NOMO-1 treated with DMSO at 0.1 percent for 48 hours (cell line): Measurements from ENCODE around the gene CFAP91.

ENCODE experiments used
- DNase-seq: peaks from one replicate; lab custom pipeline; 2025; ENCODE audit not compliant: unreplicated experiment; lab: John Stamatoyannopoulos, UW

Gene CFAP91

DNA sequence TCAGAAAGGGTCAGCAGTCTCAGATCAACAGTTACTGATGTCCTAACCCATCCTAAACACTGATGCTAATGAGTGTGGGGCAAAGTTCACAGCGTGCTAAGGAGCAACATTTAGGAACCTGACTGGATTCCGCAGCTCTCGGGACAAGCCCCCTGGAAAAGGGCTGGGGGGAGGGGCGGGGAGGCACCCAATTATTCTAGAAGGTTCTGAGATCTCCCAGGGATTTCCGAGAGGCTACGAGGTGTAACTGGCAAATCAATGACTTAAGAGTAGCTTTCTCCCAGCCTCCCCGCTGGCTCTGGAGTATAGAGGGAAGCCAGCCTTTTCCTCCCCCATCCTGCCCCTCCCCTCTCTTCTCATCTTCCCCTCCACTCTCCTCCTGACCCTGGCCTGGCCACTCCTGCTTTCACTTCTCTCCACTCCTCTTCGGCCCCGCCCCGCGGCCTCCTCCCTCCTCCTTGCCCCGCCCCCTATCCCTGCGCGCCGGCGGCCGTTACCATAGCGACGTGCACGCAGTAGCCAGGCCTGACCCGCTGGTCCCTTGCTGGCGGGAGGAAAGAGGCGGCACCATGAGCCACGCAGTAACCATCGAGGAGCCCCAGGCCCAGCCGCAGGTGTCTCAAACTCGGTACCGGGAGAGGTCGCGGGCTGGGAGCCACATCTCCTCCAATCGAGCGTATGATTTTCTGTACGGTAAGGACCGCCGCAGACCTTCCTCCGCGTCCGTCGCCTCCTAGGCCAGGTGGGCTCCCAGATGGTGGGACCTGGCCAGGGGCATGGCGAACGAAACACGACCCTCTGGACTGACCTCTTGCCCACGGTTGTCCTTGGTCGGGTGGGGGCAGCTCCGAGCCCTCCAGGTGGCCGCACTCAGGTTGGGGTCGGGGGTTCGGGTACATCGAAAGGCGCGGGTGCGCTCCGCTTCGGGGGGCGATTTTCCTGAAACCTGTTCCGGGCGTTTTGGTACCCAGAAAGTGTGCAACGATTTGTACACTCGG is at the start of gene CFAP91:
TSS of gene CFAP91 (plus strand) at position 493 of the 998 bp plus-strand sequence. CDS start at position 570, 77 bp downstream.
- peak; percentile 88 for DNase-seq

DNA sequence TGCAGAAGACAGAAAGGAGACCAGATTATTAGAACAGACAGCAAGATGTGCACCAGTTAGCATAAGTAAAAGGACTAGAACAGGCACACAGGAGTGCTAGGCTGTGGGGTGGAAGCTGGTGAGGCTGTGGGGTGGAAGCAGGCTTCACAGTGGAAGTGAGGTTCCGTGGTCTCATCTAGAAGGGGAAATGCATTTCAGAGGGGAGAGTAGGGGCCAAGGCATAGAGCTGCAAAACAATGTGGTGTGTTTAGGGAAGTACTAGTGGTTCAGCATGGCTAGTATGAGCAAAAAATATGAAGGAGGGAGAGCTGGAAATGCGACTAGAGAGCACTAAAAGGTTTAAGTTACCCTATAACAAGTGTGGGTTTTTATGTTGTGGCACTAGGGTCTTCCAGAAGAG is 48.9 kb upstream of the CFAP91 start:
- DNase-seq, result peak; percentile 24

DNA sequence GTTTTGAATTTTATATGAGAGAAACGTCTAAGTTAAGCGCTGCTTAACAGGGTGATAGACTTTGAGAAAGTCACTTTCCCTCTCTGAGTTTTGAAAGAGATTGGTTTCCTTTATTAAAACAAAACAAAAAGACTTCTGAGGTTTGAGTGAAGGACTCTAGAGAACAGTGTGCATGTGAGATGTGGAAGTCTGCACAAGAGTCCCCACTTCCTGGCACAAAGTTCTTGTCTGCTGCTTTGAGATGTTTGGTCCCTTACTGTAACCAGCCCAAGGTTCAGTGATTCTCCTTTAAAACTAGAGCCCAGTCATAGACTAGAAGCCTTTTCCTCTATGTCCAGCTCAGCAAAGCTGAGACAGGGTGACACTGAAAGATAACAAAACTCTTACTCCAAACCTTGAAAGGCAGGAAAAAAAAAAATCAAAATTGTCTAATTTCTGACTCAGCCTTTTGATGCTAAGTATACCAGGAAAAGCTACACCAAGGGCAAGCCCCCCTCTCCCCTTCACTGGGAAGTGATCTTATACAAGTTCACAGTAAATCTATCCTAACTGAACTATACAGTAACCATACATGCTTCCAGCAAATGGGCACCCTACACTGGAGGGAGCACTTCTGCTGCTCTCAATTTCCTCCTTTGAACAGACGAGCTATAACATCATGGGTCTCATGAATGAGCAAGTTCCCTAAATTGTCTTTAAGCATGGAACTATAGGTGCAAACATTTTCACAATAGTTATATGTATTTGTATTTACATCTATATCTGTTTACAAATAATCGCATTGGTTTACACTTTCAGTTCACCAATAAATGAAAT is 44.7 kb upstream of the CFAP91 start:
- DNase-seq, result peak; percentile 32

DNA sequence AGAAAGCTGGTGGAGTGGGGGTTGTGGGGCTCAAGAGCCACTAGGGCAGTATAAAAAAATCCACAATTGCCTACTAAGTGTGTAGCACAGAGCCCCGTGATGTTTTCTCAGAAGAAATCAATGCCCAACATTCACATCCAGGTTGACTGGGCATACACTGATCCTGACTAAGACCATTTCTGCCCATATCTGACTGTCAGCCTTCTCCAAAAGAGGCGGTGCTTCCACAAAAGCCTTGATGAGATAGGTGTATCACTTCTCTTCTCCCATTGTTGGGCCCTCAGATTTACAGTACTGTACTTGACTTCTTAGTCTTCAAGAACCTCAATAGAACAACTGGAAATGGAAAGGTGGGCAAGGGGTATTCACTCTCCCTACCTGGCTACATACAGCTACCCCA is 43.8 kb upstream of the CFAP91 start:
- DNase-seq, result no peak

DNA sequence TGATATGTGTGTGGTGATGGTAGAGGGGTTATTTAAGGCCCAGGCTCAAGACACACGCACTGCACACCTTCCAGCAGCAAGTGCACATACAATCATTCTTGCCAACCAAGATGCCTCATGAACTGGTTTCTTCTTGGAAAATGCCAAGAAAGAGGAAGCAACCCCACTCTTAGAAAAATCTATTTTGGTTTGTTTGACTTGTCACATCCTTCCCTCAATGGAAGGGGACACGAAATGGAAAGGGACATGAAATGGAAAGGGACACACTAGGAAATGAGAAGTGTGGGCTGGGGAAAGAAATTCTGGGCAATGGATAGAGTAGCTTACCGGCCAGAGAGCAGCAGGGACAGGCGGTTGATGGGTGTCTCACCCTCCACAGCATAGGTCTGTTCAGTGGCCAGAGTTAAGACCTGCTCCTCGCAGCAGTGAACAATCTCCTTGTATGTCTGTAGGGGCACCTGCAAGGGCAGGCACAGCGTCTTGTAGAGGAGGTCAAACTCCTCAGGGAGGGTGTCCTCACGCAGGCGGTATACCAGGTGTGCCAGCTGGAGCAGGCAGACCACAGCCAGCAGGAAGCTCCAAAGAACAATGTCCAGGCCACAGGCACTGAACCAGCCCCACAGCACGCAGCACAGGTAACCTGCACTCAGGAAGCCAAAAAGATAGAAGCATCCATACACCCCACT is 43.1 kb upstream of the CFAP91 start:
- peak; percentile 19 for DNase-seq

DNA sequence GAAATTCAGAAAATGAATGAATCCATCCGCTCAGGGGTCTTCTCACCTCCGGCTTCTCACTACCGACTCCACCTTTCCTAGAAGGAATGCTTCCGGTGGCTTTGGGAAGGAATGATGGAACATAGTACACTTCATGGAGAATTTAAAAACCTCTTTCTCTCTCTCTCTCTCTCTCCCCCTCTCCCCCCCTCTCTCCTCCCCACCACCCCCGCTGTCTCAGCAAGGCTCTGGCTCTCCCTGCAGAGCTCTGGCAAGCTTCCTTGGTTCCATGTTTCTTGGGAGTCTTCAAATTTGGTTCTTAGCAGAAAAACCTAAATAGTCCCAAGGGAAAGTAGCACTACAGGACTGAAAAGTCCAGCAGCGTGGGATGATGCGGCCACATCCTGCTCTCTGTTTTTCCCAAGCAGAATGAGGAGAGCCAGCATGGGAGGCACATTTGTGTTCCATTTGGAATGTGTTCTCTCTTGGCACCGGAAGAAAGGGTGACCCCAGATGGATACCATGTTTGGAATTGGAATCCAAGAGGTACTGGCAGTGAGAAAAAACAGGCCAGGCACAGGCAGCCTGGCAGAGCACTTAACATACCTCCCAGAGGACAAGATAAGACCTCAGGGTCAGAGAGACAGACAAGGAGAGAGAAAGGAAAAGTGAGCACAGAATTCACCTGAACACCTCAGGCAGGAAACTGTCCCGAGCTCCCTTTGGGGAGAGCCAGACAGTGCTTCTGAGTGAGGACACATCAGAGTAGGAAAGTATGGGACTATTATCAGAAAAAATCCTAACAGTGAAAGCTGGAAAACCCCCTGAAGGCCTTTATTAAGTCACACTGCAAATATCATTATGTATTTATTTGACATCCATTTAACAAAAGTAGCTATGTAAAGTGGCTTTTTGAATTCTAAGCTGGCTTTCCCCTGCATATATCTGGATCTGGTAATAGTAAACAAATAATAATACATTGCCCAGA is 42.1 kb upstream of the CFAP91 start, which contains the start of gene POPDC2:
TSS of gene POPDC2 (minus strand) at position 116 of the 967 bp plus-strand sequence. CDS start 166 bp downstream, outside the sequence.
- DNase-seq, result no peak

DNA sequence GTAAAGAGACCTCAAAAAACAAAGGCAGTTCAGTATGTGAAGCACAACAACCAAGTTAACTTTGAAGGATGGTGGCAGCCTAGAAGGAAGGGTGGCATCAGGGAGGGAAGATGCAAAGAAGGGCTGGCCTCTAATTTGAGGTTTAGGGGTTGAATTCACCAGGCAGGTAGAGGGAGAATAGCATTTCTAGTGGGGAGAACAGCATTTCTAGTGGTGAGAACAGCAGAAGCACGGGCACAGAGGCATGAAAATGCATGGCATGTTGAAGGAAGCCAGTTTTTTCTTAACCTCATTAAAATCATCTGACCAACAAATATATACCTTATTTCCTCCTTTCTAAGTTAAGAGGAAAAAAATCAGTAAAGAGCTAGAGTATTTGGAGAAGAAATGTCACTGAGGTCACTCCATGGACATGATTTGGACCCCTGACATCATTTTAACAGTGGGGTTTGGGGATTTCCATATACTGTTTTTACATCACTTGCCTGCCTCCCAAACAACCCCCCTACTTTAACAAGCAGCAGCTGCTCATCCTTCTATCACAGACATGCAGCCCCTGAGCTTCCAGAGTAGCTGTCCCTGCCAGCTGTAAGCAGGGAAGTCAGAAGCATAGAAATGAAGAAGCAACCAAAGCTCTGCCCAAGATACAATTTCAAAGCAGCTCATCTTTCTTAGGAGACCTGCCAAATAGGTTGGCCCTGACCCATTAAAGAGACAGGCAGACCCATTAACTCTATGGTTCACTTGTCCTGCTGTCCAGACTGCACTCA is 40.0 kb upstream of the CFAP91 start:
- DNase-seq, result no peak

DNA sequence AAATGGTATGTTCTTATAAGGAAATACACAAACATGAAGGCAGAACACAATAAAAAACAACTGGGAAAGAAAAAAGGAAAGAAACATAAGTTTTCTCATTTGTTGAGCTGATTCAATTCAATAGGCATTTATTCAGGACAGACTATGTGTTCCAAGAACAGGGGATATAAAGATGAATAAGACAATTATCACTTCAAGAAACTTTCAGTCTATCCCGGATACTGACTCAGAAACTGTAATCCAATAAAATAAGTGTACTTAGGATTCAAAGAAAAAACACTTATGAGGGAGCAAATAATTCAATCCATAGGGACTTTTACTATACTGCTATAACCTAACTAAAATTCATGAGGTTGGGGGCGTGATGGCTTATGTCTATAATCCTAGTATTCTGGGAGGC is 38.9 kb upstream of the CFAP91 start:
- no peak for DNase-seq

DNA sequence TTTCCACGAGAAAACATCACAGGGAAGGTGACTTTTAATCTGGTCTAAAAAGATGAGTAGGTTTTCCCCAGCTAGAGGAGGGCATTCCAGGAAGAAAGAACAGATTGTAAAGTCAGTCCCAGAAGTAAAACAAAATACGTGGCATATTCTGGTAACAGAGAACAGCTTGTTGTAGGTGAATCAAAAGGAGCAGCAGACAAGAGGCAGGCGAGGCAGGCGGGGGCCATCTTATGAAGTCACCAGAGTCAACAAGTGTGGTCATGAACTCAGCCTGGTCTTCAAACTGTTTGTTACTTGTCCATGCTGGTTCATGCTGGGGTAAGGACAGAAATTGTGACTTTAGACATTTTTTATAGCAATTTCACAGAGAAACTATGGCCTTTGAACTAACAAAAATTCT is 38.5 kb upstream of the CFAP91 start:
- no peak for DNase-seq

DNA sequence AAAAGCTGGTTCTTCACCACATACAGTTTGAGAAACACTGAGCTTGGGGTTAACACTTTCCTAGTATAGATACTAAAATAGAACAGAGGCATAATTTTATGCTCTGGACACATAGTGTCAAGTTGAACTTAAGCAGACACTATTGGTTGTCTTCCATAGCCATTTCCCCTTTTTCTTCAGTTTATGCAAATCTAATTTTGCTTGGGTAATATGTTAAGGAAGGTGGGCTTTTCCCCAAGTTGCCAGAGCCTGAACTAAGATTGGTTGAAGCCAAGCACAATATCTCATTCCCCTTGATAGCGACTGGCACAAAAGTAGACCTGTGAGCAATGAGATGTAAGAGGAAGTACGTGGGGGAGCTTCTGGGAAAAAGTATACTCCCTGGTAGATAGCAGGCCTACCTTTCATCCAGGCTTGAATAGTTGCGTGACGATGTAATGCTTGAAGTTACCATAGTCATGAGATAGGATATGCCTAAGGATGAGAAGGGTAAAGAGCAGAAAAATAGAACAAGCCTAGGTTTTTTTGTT is 37.9 kb upstream of the CFAP91 start:
- DNase-seq, result peak; percentile 40

DNA sequence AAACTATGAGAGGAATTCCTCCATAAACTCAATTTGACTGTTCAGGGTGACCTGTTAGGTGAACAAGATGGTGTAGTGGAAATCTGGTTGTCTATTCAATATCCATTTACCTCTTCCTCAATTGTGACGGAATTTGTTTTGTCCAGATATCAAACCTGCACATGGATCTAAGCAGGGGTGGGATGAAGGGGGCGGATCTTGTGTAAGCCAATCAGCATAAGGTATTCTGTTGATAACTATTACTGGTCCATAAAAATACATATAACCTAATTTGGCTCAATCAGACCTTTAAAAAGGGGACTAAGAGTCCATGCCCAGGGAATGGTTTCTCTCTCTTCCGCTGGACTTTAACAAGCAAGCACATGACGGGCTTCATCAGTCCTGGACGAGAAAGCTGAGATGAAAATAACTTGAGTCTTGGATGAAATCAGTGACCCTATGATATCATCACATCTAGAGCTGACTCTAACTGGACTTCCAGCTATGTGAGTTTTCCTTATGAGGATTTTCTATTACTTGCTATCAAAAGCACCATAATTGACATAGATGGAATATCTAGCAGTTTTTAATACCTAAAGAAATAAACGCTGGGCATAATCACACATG is 36.8 kb upstream of the CFAP91 start:
- no peak for DNase-seq

DNA sequence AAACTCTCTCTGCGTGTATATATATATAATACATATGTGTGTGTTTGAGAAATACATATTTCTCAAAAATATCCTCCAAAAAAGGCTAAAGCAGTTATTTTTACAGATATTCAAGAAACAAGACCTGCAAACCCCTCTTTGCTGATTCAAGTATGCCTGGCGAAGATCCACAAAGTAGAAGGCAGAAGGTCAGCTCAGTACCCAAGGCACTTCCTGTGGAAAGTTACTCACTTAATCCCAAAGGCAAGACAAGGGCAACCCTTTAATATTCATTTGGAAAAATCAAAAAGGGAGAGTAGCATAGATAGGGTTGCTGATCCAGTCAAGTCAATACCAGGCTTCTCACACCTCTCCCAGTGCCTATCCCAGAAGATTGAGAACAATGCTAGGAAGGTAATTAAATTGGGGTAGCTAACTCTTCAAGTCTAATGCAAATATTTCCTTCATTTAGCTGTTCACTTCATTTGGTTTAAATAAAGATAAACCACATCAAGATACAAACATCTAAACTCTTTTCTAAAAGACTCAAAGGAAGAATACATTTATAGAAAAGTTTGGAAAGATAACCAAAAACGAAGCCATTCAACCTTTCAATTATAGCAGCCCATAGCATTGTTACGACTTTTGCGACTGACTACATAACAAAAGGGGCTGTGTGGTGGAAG is 32.8 kb upstream of the CFAP91 start:
- no peak for DNase-seq

DNA sequence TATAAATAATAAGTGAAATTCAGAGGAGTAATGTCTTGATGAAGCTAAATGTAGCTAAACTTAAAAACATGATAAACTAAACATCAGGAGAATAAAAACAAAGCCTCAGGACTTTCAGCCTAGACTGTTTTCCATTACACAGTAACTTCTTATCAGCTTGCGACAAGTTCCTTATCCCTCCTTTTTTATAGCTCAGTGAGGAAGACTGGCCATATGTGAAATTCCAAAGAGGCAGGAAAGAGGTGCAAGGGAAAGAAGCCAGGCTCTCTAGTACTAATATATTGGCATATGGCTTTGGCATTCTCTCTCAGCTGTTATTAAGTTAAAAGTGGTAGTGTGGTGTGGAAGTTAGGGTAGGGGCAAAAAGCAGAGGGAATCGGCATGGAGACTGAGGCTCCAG is 30.0 kb upstream of the CFAP91 start:
- DNase-seq, result no peak

DNA sequence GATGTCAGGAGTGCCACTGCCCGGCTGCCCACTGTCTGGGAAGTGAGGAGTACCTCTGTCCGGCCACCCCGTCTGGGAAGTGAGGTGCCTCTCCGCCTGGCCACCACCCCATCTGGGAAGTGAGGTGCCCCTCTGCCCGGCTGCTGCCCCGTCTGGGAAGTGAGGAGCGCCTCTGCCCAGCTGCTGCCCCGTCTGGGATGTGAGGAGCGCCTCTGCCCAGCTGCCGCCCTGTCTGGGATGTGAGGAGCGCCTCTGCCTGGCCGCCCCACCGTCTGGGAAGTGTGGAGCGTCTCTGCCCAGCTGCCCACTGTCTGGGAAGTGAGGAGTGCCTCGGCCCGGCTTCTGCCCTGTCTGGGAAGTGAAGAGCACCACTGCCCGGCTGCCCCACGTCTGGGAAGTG is 28.9 kb upstream of the CFAP91 start:
- DNase-seq, result no peak

DNA sequence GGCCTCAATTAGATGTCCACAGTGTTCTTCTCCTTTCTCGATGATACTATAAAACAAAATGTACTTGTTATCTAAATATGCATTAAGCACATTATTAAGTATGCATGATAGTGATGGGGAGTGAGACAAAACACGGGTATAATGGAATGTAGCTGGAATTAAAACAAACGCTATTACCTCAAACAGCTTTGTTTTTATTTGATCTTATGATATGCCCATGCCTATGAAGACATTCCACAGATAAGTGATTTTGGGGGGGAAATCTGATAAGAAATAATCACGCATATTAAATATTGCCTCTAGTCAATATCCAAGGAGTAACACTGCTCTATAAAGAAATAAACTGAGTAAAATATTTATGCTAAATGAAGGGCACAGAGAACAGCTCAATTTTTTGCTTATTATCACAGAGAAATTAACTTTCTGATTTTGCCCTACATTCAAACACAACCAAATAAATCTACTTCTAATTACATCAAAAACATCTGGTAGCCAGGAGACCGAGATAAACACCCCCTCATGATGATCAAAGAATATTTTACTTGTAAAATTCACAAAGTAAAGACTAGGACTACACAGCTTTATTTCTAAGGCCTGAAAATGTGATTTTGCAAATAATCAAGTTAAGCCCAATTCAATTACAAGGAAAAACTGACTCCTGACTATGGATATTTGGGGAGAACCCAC is 27.5 kb upstream of the CFAP91 start:
- no peak for DNase-seq

DNA sequence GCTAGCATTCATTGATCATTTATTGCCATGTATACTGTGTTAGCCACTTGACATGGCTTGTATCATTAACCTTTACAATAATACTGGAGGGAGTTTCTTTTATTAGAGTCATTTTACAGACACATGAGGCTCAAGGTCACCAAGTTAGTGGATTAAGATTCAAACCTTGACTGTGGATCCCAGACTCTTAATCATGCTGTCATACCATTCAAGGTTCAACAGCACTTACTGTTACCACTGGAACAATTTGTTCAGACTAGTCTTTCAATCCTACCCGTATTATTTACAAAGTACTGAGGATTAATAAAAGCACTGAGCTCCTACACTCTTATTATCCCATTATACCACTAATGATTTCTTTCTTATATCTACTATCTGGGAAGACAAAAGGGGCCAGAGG is 26.8 kb upstream of the CFAP91 start:
- no peak for DNase-seq
